GM12892 (cell line): ENCODE data around the gene BEX4. TPM values are rescaled to one million over a fixed set of nuclear protein-coding genes. Genes with fewer than 3 reads are reported as not detected.
"Not testable (repeated sequence)": the region's sequence is repeated elsewhere in the genome, so short reads cannot be mapped to it uniquely, and the experiment has no call there.

Experiments
- DNase-seq: peaks from one replicate; pipeline ENCODE4 v3.0.0; 2011; ENCODE audit not compliant: insufficient read length
- FAIRE-seq: peaks from 2 replicates; lab custom pipeline; 2011; peaks lifted over from hg19 to GRCh38; lab: Jason Lieb, UNC
- POLR2A ChIP-seq: IDR thresholded peaks from 2 replicates; pipeline ENCODE4 v1.6.1; 2011; ENCODE audit warnings: low read depth, low read length, control low read depth
- POLR2AphosphoS5 ChIP-seq: IDR thresholded peaks from 2 replicates; pipeline ENCODE4 v1.6.1; 2011; ENCODE audit warnings: low read depth, low read length, control low read depth
- TAF1 ChIP-seq: IDR thresholded peaks from 2 replicates; pipeline ENCODE4 v1.6.1; 2011; ENCODE audit warnings: low read depth, mild to moderate bottlenecking, control low read depth, low read length, borderline replicate concordance
- polyA plus RNA-seq: library from polyadenylated mRNA; unstranded; fragments of >200 nt; gene quantifications from one replicate; pipeline ENCODE4 v1.2.1, GENCODE V29; 2012; ENCODE audit warnings: missing spikeins, inconsistent platforms; ENCODE audit not compliant: missing spikeins

Gene BEX4
- 3.6 TPM for polyA plus RNA-seq

DNA sequence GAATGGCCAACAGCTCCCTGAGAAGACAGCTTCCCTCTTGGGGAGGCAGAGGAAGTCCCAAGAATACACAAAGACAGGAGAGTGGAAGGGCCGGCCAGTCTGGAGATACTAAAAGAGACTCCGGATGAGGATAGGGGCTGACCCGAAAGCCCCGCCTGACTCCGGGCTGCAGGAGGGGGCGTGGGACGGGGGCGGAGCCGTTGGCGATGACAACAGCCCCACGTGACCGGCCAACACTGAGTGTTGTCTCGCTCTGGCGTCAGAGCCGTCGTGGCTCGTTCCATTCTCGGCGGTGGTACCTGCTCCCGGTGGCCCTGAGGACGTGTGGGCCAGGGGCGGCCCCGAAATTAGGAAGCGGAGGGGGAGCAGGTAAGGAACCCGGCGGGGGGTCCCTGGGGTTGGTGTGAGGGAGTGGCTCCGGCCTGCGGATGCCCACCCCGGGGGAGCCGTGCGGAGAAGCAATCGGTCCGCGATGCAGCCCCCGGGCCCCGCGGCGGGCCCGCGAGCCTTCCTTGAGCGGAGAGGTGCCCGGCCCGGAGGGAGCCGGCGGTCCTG lies at the start of gene BEX4:
TSS of gene BEX4 (plus strand) at position 239 of the 555 bp plus-strand sequence. CDS start 1,046 bp downstream, outside the sequence.
- FAIRE-seq (no peak), DNase-seq (peak; percentile 43)
- TF ChIP-seq POLR2A (no peak), POLR2AphosphoS5 (no peak), TAF1 (0 out of 2 replicates have a peak, but pooled peaks have one; percentile 50)

DNA sequence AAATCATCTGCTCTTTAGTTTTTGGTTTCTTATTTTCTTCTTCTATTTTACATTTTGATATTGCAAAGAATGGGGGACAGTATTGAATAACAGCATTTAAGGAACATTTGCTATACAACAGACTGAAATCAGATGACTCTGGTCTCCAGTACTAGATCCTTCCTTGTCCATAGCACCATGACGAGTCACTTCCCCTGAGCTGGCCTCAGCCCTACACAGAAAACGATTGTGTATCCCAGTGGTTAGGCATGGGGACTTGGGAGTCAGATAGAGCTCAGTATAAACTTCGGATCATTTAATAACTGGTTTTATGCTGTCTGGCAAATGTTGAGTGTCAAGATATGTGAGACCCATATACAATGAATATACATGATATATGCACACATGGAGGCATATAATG lies 44.7 kb upstream of the BEX4 start:
- no peak for FAIRE-seq
- TF ChIP-seq POLR2A (no peak), POLR2AphosphoS5 (no peak), TAF1 (no peak)
- DNase-seq = no peak

- TF ChIP-seq TAF1 (no peak), POLR2AphosphoS5 (no peak), POLR2A (no peak)
- DNase-seq (no peak), FAIRE-seq (no peak)
Measured at GRCh38 chrX:103171353-103171752, 43.6 kb upstream of the BEX4 start.

GRCh38 chrX:103175256-103175655 lies 39.7 kb upstream of the BEX4 start:
- not testable (repeated sequence) for FAIRE-seq, DNase-seq

GRCh38 chrX:103175944-103176753 lies 38.8 kb upstream of the BEX4 start:
- peak; percentile 5 for DNase-seq
- peak; percentile 81 for FAIRE-seq
- TF ChIP-seq TAF1 (no peak), POLR2A (no peak), POLR2AphosphoS5 (no peak)

DNA sequence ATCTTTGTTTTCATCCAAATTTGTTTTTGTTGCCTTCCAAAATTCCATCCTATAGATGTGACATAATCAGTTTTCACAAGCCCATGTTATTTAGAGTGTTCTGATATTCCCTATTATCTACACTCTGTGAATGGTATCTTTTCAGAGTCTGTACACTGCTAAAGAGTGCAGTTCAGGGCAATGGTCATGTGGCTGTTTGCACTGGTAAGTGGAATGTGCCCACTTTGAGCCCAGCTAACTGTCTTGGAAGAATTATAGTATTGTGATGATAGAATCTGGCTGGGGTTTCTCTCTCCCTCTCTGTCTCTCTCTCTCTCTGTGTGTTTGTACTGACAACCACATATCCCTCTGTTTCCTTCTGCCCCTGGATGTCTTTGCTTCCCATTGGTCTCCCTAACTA lies 37.4 kb upstream of the BEX4 start:
- DNase-seq (no peak), FAIRE-seq (no peak)
- no peak for TF ChIP-seq TAF1
- no peak for TF ChIP-seq POLR2A
- no peak for TF ChIP-seq POLR2AphosphoS5

DNA sequence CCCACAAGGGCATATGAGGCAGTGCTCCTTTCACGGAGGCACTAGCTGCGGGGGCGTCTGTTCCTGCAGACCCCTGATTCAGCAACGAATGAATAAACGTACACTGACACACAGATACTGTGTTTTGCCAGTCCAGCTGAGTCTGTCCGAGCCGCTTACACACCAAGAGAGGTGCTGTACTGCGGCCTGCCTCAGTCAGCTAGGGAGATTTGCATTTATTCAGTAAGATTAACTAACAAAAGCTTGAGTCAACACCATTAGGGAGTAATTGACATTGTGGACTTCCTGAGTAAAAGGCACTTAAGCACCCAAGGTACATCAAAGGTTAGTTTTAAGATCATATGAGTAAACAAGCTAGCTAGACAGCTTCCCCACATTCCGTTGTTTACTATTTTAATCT lies 31.0 kb upstream of the BEX4 start:
- DNase-seq (no peak), FAIRE-seq (no peak)

DNA sequence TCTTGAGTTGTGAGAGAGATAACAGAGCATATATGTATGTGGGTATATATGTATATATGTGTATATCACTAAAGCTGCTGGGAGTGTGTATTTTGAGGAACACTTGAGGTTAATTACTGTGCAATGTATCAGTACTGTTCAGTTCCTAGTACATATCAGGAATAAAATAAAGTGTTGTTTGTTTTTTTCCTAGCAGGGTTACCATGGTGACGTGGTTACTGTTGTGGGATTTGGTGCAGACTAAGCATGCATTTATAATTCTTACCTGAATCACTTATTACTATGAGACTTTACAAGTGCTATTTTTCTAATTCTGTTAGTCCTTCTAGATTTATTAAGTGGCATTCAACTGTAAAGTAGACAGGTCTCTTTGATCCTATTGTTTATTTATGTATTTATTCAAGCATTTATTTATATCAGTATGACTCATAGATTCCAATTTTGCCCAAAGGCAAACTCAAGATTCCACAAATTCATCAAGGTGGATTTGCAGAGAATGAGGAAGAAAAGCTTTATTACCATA lies 26.9 kb upstream of the BEX4 start:
- FAIRE-seq = no peak
- TF ChIP-seq POLR2A = no peak
- no peak for DNase-seq

More for the DNA sequence above, 31.0 kb upstream of the BEX4 start:
- TF ChIP-seq TAF1 (no peak), POLR2AphosphoS5 (no peak), POLR2A (no peak)

DNA sequence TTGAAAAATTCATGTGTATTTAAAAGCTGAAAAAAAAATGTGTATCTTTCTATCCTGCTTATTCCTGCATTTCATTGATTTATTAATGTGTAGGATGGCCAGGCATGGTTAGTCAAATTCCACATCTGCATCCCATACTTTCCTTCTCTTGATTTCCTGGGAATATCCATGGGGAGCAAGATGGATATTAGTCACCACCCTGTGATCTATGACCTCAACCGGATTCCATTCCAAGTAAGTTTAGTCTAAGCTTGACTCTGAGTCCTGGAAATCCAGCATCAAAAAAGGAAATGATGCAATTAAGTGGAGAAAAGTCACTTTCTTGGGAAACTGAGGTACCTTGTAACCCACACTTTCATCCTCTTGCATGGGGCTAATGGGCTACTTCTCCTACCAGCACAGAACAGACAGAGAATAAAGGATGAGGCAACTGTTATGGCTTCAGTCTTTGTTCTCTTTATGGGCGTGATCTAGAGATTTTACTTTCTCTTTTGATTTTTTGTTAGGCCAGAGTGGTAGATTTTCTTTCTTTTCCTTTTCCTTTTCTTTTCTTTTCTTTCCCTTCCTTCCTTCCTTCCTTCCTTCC lies 17.1 kb upstream of the BEX4 start:
- FAIRE-seq (peak; percentile 51), DNase-seq (no peak)
- TF ChIP-seq TAF1 (no peak), POLR2AphosphoS5 (no peak), POLR2A (no peak)

- not testable (repeated sequence) for DNase-seq, FAIRE-seq
Measured at GRCh38 chrX:103198668-103199067, 16.2 kb upstream of the BEX4 start.

GRCh38 chrX:103201041-103201440 lies 13.9 kb upstream of the BEX4 start:
- TF ChIP-seq TAF1 (no peak), POLR2A (no peak), POLR2AphosphoS5 (no peak)
- FAIRE-seq = no peak
- DNase-seq = no peak

DNA sequence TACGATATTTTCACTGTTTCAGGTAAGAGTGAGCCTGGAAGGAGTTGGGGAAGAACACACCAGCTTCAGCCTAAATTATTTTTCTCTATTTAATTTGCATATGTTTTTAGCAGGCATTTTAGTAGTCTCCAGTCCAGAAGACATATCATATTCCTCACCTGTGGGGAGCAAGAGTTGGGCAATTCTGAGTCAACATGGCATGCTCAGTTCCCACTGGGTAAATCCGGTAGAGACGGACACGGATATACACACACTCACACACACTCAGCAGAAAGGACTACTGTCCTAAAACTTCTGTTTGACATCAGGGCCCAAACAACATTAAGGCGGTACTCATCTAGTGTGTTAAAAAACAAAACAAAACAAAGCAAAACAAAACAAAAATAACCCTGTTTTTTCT lies 4.9 kb upstream of the BEX4 start:
- DNase-seq (no peak), FAIRE-seq (no peak)
- TF ChIP-seq TAF1 (no peak), POLR2AphosphoS5 (no peak)
